Measurements from ENCODE around the gene RIMBP2. TPM values are rescaled to one million over a fixed set of nuclear protein-coding genes. Genes with fewer than 3 reads are reported as not detected.

Gene RIMBP2
- total RNA-seq, 1 donor from 2014 or later: 0.99 TPM

GRCh38 chr12:130357241-130357640 lies 358.9 kb downstream of the RIMBP2 start:
- Mint-ChIP-seq H3K9me3 (no peaks in the 10 kb centered on the region), H3K27ac (no peak overlapping the region), H3K4me1 (peaks cover 12% of the 10 kb centered on the region), H3K4me3 (no peak overlapping the region), H3K36me3 (no peaks in the 10 kb centered on the region), H3K27me3 (ENCODE audit: insufficient read depth, low read depth) (peaks cover 4% of the 10 kb centered on the region)
- no peaks in the 10 kb centered on the region for H3F3A ChIP-seq (ENCODE audit: low read depth)
- peaks cover 3% of the 10 kb centered on the region for H3K4me1 ChIP-seq
- H3K36me3 ChIP-seq: no peaks in the 10 kb centered on the region
- H3K27me3 ChIP-seq: peaks cover 7% of the 10 kb centered on the region
- H3K27ac ChIP-seq: no peak overlapping the region
- no peak for DNase-seq (ENCODE audit: low spot score)
- no peaks in the 10 kb centered on the region for H4K20me1 ChIP-seq (ENCODE audit: low read depth)
- TF ChIP-seq EZH2phosphoT487 (IDR thresholded peaks at IDR 0.05) (no peak), CTCF (IDR thresholded peaks at IDR 0.05) (no peak), EZH2 (IDR thresholded peaks at IDR 0.05) (no peak)
- H3K4me2 ChIP-seq: no peak overlapping the region
- no peak overlapping the region for H3K4me3 ChIP-seq
- H3K79me2 ChIP-seq (ENCODE audit: low read depth): no peaks in the 10 kb centered on the region
- H2AFZ ChIP-seq (replicated peaks): no peak overlapping the region
- no peak overlapping the region for H3K9ac ChIP-seq
- no peaks in the 10 kb centered on the region for H3K9me3 ChIP-seq (ENCODE audit: low read depth)

- peaks cover 7% of the 10 kb centered on the region for H3K27me3 ChIP-seq
- H3K9ac ChIP-seq: no peak overlapping the region
- Mint-ChIP-seq H3K4me1 (peaks cover 19% of the 10 kb centered on the region), H3K4me3 (no peak overlapping the region), H3K27ac (no peak overlapping the region), H3K9me3 (no peaks in the 10 kb centered on the region), H3K36me3 (no peaks in the 10 kb centered on the region), H3K27me3 (ENCODE audit: insufficient read depth, low read depth) (peaks cover 2% of the 10 kb centered on the region)
- H3K27ac ChIP-seq: no peak overlapping the region
- TF ChIP-seq EZH2phosphoT487 (IDR thresholded peaks at IDR 0.05) (no peak), CTCF (IDR thresholded peaks at IDR 0.05) (no peak), EZH2 (IDR thresholded peaks at IDR 0.05) (no peak)
- no peaks in the 10 kb centered on the region for H3F3A ChIP-seq (ENCODE audit: low read depth)
- H3K4me2 ChIP-seq: no peak overlapping the region
- DNase-seq (ENCODE audit: low spot score): no peak
- no peaks in the 10 kb centered on the region for H3K9me3 ChIP-seq (ENCODE audit: low read depth)
- no peak overlapping the region for H3K4me3 ChIP-seq
- no peak overlapping the region for H2AFZ ChIP-seq (replicated peaks)
- H3K79me2 ChIP-seq (ENCODE audit: low read depth): no peaks in the 10 kb centered on the region
- no peaks in the 10 kb centered on the region for H4K20me1 ChIP-seq (ENCODE audit: low read depth)
- H3K36me3 ChIP-seq: no peaks in the 10 kb centered on the region
- peaks cover 3% of the 10 kb centered on the region for H3K4me1 ChIP-seq
These were observed 359.9 kb downstream of the RIMBP2 start for GRCh38 chr12:130356222-130356621.

GRCh38 chr12:130354407-130354806 lies 361.7 kb downstream of the RIMBP2 start:
- peaks cover 35% of the 10 kb centered on the region for H3K4me1 Mint-ChIP-seq
- H3K36me3 ChIP-seq: no peaks in the 10 kb centered on the region
- peaks cover 2% of the 10 kb centered on the region for H3K27me3 Mint-ChIP-seq (ENCODE audit: insufficient read depth, low read depth)
- H3K36me3 Mint-ChIP-seq: no peaks in the 10 kb centered on the region
- H3K27ac Mint-ChIP-seq: no peak overlapping the region
- no peak for TF ChIP-seq EZH2 (IDR thresholded peaks at IDR 0.05)
- TF ChIP-seq EZH2phosphoT487 (IDR thresholded peaks at IDR 0.05): no peak
- no peak for TF ChIP-seq CTCF (IDR thresholded peaks at IDR 0.05)
- no peaks in the 10 kb centered on the region for H3K9me3 Mint-ChIP-seq
- H3K4me2 ChIP-seq: no peak overlapping the region
- no peak overlapping the region for H3K4me3 Mint-ChIP-seq
- H3K27me3 ChIP-seq: peaks cover 7% of the 10 kb centered on the region
- no peaks in the 10 kb centered on the region for H3F3A ChIP-seq (ENCODE audit: low read depth)
- no peak overlapping the region for H3K4me3 ChIP-seq
- H3K4me1 ChIP-seq: peaks cover 3% of the 10 kb centered on the region
- no peak overlapping the region for H3K27ac ChIP-seq
- H3K9ac ChIP-seq: no peak overlapping the region
- no peaks in the 10 kb centered on the region for H3K79me2 ChIP-seq (ENCODE audit: low read depth)
- no peak overlapping the region for H2AFZ ChIP-seq (replicated peaks)
- H4K20me1 ChIP-seq (ENCODE audit: low read depth): no peaks in the 10 kb centered on the region
- no peak for DNase-seq (ENCODE audit: low spot score)
- no peaks in the 10 kb centered on the region for H3K9me3 ChIP-seq (ENCODE audit: low read depth)
